Activated T-helper 17 cell treated with anti-CD3 and anti-CD28 coated beads, Interleukin-2, amount 50 U/mL, for 72 hours (primary cell): ENCODE results near the gene OR10J4. TPM values are rescaled to one million over a fixed set of nuclear protein-coding genes. Genes with fewer than 3 reads are reported as not detected.
"Not testable (repeated sequence)": the region's sequence is repeated elsewhere in the genome, so short reads cannot be mapped to it uniquely, and the experiment has no call there.

Source experiments
- ATAC-seq: fragments of 150-1000 bp; cut with Tn5 transposase; replicated peaks from 2 replicates; pipeline ENCODE4 v1.10.0; 2021; ENCODE audit warnings: mild to moderate bottlenecking, moderate library complexity
- H3K27ac Mint-ChIP-seq: one replicate; pipeline ENCODE4 v1.8.0; 2022; ENCODE audit warnings: mixed read lengths
- H3K27me3 Mint-ChIP-seq: one replicate; pipeline ENCODE4 v1.8.0; 2022; ENCODE audit warnings: mixed read lengths
- H3K36me3 Mint-ChIP-seq: one replicate; pipeline ENCODE4 v1.8.0; 2022; ENCODE audit warnings: low read depth, mild to moderate bottlenecking, mixed read lengths
- H3K4me1 Mint-ChIP-seq: one replicate; pipeline ENCODE4 v1.8.0; 2022; ENCODE audit warnings: mixed read lengths
- H3K4me3 Mint-ChIP-seq: one replicate; pipeline ENCODE4 v1.8.0; 2022; ENCODE audit warnings: mild to moderate bottlenecking, mixed read lengths
- H3K9me3 Mint-ChIP-seq: one replicate; pipeline ENCODE4 v1.8.0; 2022; ENCODE audit warnings: mixed read lengths
- total RNA-seq, 2 donors: library from RNA; stranded (reverse); gene quantifications; one replicate each; pipeline ENCODE4 v1.2.3, GENCODE V29; 2022

The OR10J4 gene
- not detected for total RNA-seq

DNA sequence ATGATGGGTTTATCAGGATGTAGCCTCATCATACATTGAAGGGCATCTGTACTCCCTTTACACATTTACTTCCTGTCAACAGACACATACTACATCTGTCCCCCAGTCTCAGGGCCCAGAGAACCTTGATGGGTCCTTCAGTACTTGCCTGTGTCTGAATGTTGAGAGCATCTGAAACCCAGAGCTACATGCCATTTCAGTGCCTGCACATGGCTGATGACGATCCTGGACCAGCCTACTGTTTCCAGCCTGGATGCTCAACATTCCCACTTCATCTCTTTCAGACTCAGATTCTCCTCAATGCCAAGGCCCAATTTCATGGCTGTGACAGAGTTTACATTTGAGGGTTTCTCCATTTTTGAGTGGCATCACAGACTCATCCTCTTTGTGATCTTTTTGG is at the start of gene OR10J4:
Gene OR10J4, plus strand, starts transcription at position 301 of the 400 bp plus-strand sequence.
- ATAC-seq, result no peak
- Mint-ChIP-seq H3K27ac (no peak within 1 kb of the TSS), H3K9me3 (no peaks in the 10 kb centered on the region), H3K4me3 (no peak within 1 kb of the TSS), H3K36me3 (no peaks in the 10 kb centered on the region), H3K4me1 (no peaks in the 10 kb centered on the region), H3K27me3 (peaks cover 14% of the 10 kb centered on the region)

DNA sequence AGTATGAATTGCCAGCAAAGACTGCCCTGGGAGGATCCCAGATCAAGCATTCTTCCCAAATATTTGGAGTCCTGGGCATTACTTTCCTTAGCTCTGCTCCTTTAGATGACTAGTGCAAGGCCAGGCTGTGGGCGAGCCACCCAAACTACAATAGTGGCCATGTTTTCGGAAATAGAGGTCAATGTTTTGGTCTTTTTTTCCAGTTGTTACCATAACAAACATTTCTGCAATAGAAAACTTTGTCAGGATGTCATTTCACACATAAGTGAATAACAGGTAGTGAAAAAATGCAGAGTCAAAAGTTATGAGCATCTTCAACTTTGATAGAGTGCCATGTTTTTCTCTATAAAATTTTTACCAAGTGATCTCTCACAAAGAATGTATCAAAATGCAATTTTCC is 25.2 kb upstream of the OR10J4 start:
- Mint-ChIP-seq H3K9me3 (no peaks in the 10 kb centered on the region), H3K27me3 (peaks cover 11% of the 10 kb centered on the region), H3K36me3 (no peaks in the 10 kb centered on the region), H3K27ac (no peak overlapping the region), H3K4me3 (no peak overlapping the region), H3K4me1 (no peaks in the 10 kb centered on the region)
- no peak for ATAC-seq

DNA sequence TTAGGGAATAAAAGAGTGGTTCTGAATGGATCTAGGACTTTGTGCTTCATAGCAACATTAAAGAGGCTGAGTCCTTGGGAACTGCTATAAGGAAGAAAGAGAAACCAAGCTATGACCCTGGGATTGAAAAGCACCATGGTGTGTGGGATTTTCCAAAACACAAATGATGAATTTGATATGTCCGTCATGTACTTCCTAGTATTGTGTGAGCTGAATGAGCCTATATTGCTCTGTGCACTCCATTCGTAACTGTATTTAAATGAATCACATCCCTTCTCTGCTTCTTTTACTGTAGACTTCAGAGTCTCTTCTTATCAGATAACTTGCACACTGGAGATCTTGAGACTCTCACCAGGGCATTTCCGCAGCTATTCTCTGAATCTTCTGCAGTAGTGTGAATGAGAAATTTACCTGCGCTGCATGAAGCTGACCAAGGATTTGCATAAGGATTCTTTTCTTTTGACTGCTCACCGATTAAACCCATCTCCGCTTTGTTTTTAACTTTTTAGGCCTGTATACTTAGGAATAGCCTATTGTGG is 23.1 kb upstream of the OR10J4 start:
- H3K27ac Mint-ChIP-seq, result no peak overlapping the region
- no peak for ATAC-seq
- peaks cover 4% of the 10 kb centered on the region for H3K27me3 Mint-ChIP-seq
- no peaks in the 10 kb centered on the region for H3K4me1 Mint-ChIP-seq
- no peak overlapping the region for H3K4me3 Mint-ChIP-seq
- H3K36me3 Mint-ChIP-seq, result no peaks in the 10 kb centered on the region
- no peaks in the 10 kb centered on the region for H3K9me3 Mint-ChIP-seq

DNA sequence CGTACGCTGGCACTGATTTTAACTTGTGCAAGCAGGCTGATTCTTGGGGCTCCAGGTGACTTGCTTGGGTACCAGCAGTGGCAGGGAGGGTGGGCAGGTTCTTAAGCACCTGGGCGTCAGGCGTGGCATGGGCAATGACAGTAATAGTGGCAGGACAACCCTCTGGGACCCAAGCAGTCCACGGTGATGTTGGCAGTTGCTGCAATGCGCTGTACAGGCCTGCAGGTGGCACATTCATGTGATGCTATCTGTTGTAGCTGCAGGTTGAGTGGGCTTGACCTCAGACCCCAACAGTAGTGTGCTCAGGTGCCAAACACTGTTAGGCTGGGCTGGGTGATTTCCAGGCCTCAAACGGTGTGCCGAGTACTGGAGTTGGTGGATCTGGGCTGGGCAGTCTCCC is 10.2 kb upstream of the OR10J4 start:
- H3K4me3 Mint-ChIP-seq, result no peak overlapping the region
- no peak overlapping the region for H3K27ac Mint-ChIP-seq
- H3K36me3 Mint-ChIP-seq, result no peaks in the 10 kb centered on the region
- no peaks in the 10 kb centered on the region for H3K4me1 Mint-ChIP-seq
- ATAC-seq, result no peak
- H3K9me3 Mint-ChIP-seq, result peaks cover 24% of the 10 kb centered on the region
- H3K27me3 Mint-ChIP-seq, result peaks cover 9% of the 10 kb centered on the region

DNA sequence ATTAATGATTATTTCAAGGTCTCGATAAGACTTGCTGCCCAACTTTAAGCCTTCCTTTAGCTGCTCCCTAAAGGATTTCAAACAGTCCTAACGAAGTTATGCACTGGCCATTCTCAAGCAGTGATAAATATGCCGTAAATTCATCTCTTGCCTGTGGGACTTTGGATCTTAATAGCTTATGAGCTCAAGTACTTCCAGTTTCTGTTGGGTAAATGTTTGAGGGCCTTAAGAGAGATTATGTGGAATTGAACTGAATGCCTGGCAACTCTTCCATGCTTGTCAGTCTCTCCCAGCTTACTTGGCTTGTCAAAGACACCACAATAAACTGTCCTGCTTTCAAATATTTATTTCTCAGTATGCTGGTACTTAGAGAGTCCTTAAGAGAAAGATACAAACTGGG is 3.5 kb upstream of the OR10J4 start:
- no peak overlapping the region for H3K27ac Mint-ChIP-seq
- no peaks in the 10 kb centered on the region for H3K9me3 Mint-ChIP-seq
- no peak for ATAC-seq
- no peaks in the 10 kb centered on the region for H3K4me1 Mint-ChIP-seq
- H3K27me3 Mint-ChIP-seq, result peaks cover 5% of the 10 kb centered on the region
- H3K4me3 Mint-ChIP-seq, result no peak overlapping the region
- no peaks in the 10 kb centered on the region for H3K36me3 Mint-ChIP-seq

DNA sequence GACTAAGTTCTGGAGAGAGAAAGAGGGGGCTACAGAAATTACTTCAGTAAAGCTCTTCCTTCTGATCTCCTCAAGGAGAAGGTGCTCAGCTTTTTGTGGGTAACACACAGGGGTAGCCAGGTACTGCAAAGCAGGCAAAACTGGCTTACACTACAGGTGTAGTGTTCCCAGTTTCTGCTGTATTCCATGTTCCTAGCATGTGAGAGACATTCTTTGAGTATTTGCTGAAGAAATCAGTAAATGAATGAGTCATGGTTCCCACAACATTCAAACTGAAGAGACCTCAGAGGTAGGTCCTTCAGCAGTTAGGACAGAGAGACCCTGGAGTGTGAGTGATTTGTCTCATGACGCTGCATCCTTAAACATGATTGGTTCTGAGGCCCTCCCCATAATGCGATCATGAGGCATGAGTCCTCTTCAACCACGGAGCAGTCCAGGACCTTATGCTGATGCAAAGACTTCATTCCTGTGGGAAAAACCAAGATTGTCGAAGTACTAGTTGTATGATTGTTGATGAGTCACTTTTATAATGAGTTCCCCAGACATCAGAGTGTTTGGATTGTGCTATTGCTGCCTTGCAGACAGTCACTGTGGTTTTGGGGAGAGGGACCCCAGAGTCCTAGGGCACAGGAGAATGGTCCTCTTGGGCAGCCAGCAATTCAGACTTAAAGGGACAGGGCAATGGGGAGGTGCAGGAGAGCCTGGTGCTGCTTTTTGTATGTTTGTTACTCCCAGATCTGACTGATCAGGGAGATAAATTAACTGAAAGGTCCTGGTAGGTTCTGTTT is 2.7 kb upstream of the OR10J4 start:
- Mint-ChIP-seq H3K27me3 (peaks cover 5% of the 10 kb centered on the region), H3K36me3 (no peaks in the 10 kb centered on the region), H3K27ac (no peak overlapping the region), H3K9me3 (no peaks in the 10 kb centered on the region), H3K4me3 (no peak overlapping the region), H3K4me1 (no peaks in the 10 kb centered on the region)
- no peak for ATAC-seq

DNA sequence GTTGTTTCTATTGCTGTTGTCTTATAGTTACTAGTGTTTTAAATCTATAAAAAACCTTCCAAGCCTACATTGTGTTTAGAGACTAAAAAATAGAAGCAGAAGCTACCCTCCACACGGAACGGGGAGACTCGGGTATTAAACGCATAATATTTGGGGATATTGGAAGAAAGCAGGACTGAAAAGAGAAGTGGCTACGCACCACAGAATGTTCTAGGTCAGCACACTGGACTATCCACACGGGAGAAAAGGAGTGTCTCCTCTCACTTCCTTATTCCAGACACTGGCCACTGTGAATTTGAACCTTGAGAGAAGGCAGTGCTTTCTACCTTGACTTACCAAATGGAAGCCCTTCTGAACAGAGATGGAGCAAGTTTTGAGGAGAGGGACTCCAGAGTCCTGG is 1.0 kb upstream of the OR10J4 start:
- ATAC-seq, result no peak
- H3K4me3 Mint-ChIP-seq, result no peak overlapping the region
- no peak overlapping the region for H3K27ac Mint-ChIP-seq
- H3K9me3 Mint-ChIP-seq, result no peaks in the 10 kb centered on the region
- H3K36me3 Mint-ChIP-seq, result no peaks in the 10 kb centered on the region
- no peaks in the 10 kb centered on the region for H3K4me1 Mint-ChIP-seq
- peaks cover 10% of the 10 kb centered on the region for H3K27me3 Mint-ChIP-seq

DNA sequence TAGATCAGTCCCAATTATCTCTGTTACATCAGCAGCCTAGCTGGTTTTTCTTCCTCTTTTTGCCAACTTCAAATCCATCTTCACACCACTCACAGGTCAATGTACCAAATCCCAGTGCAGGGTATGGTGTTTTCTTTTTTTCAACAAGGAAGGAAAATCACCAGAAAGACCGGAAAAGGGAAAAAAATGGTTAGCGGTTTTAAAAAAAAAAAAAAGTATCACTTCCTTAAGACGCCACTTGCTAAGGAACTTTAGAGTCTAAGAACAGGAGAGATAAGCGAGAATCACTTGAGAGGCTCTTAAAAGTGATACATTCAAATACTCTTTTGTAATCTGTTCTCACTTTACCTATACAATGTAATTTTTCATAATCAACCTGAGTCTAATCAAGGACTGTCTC is 4.5 kb downstream of the OR10J4 start:
- H3K27me3 Mint-ChIP-seq, result peaks cover 28% of the 10 kb centered on the region
- no peak overlapping the region for H3K27ac Mint-ChIP-seq
- no peak for ATAC-seq
- H3K36me3 Mint-ChIP-seq, result no peaks in the 10 kb centered on the region
- no peaks in the 10 kb centered on the region for H3K9me3 Mint-ChIP-seq
- H3K4me1 Mint-ChIP-seq, result no peaks in the 10 kb centered on the region
- no peak overlapping the region for H3K4me3 Mint-ChIP-seq

DNA sequence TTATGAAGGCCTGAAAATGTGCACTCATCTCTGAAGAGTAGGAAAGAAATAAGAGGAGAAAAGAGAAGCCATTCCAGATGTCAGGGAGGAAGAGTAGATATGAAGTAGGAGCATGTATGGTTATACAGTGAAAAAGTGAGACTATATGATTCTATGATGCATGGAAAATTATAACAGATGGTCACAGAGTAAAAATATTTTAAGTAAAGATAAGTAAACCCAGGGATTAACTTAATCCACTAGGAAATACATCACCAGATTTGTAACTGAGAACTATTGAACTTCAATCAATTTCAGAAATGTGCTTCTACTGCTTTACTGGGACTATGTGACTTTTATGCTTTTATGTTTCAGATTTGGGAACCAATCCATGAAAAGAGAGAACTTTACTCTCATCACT is 7.4 kb downstream of the OR10J4 start, which contains the start of gene OR10J1:
Gene OR10J1, plus strand, starts transcription at position 301 of the 400 bp plus-strand sequence. Its CDS starts 70 bp downstream, at position 371.
- ATAC-seq, result no peak
- Mint-ChIP-seq H3K27me3 (peaks cover 25% of the 10 kb centered on the region), H3K4me1 (no peaks in the 10 kb centered on the region), H3K36me3 (no peaks in the 10 kb centered on the region), H3K27ac (no peak within 1 kb of the TSS), H3K9me3 (no peaks in the 10 kb centered on the region), H3K4me3 (no peak within 1 kb of the TSS)

DNA sequence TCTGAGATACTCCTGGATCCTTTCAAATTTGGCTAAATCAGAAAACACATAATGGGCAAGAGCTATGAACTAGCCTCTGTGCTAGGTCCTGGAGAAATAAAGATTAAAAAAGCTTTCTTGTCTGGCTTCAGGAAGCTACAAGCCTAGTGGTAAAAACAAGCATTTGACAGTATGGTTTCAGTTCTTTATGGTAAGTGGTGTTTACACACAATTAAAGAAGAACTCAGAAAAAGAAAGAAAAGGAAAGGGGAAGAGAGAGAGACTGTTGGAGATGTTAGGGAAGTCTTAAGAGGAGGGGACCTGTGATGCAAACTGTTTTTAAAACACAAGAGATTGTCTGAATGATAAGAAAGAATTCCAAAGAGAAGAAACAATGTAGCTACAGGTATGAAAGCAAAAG is 9.4 kb downstream of the OR10J4 start:
- H3K27me3 Mint-ChIP-seq, result peaks cover 16% of the 10 kb centered on the region
- ATAC-seq, result no peak
- no peak overlapping the region for H3K4me3 Mint-ChIP-seq
- H3K4me1 Mint-ChIP-seq, result no peaks in the 10 kb centered on the region
- no peaks in the 10 kb centered on the region for H3K36me3 Mint-ChIP-seq
- H3K27ac Mint-ChIP-seq, result no peak overlapping the region
- H3K9me3 Mint-ChIP-seq, result no peaks in the 10 kb centered on the region

DNA sequence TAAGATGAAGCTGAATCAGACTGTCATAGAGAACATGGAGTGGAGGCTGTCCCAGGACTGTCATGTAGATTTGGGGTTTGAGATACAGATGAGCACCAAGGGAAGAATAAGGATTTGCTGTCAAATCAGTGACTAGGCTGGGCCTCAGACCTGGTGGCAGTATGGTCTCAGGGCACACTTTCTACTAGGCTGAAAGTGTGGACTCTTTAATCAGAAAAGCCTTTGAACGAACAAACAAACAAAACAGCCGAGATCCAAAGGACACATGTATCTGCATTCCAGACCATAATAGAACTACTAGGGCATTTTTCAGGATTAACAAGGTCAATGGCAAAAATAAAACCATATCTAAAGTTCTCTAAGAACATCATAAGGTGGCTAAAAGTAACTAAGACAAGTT is 10.4 kb downstream of the OR10J4 start:
- ATAC-seq, result no peak
- Mint-ChIP-seq H3K4me1 (no peaks in the 10 kb centered on the region), H3K27ac (no peak overlapping the region), H3K9me3 (no peaks in the 10 kb centered on the region), H3K4me3 (no peak overlapping the region), H3K36me3 (no peaks in the 10 kb centered on the region), H3K27me3 (peaks cover 16% of the 10 kb centered on the region)

DNA sequence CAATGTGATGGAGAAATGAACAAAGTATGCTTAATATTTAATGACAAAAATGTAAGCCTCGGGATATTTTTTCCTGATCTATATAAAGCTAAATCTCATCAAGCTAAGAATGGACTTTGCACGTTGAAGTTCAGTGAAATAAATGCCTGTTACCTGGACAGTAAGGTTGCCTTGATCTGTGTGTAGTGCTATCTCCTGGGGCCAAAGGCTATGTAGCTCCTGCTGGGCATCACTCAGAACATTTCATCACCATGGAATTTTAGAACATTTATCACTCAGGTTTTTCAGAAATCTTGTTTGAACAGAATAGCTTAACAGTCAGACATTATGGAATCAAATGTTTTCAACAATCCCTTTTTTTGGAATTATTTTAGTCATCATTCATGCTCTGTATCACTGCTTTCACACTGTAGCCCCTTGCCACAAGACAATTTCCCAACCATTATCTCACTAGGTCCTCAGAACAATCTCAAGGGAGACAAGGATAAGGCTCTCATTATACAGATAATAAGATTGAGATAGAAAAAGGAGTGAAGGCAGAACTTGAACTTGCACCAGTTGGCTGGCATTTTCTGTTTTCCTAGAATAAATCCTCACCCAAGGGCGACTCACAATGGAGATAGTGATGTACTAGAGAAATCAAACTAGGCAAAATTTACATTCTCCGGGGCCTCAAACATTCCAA is 11.2 kb downstream of the OR10J4 start:
- H3K27me3 Mint-ChIP-seq, result peaks cover 20% of the 10 kb centered on the region
- H3K36me3 Mint-ChIP-seq, result no peaks in the 10 kb centered on the region
- no peaks in the 10 kb centered on the region for H3K4me1 Mint-ChIP-seq
- ATAC-seq, result no peak
- H3K27ac Mint-ChIP-seq, result no peak overlapping the region
- no peak overlapping the region for H3K4me3 Mint-ChIP-seq
- peaks cover 3% of the 10 kb centered on the region for H3K9me3 Mint-ChIP-seq

DNA sequence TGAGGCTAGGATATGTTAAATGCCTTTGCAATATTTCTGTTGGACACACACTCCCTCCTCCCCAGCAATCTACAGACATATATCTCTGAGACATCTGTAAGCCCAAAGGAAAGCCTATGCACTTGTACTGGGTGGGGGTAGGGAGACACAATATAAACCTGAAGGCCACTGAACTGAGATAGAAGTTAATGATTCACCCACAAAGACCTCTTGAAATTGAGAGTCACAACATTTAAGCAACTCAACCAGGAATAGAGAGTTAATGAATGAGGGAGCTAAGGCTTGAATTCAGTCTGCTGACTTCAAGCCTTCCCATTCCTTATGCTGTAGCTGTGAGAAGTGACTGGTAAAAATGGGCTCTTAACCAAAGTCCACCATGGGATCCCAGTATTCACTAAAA is 12.5 kb downstream of the OR10J4 start:
- Mint-ChIP-seq H3K4me1 (no peaks in the 10 kb centered on the region), H3K36me3 (no peaks in the 10 kb centered on the region), H3K27me3 (peaks cover 20% of the 10 kb centered on the region), H3K4me3 (no peak overlapping the region), H3K27ac (no peak overlapping the region), H3K9me3 (peaks cover 3% of the 10 kb centered on the region)
- ATAC-seq, result no peak

DNA sequence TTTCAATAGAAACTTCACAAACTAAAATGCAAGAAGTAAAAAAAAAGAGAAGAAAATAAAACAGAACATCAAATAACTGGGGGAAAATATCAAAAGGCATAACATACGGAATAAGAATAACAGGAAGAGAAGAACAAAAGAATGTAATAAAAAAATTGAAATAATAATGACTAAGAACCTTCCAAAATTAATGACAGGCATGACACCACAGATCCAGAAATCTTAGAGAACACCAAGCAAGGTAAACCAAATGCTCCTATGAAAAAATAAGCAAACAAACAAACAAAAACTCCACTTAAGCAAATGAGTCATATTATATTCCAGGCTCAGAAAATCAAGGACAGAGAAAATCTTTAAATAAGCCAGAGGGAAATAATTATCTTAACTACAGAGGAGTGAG is 16.2 kb downstream of the OR10J4 start:
- H3K36me3 Mint-ChIP-seq, result no peaks in the 10 kb centered on the region
- ATAC-seq, result no peak
- H3K4me3 Mint-ChIP-seq, result no peak overlapping the region
- H3K27me3 Mint-ChIP-seq, result peaks cover 6% of the 10 kb centered on the region
- peaks cover 12% of the 10 kb centered on the region for H3K9me3 Mint-ChIP-seq
- no peak overlapping the region for H3K27ac Mint-ChIP-seq
- H3K4me1 Mint-ChIP-seq, result no peaks in the 10 kb centered on the region

DNA sequence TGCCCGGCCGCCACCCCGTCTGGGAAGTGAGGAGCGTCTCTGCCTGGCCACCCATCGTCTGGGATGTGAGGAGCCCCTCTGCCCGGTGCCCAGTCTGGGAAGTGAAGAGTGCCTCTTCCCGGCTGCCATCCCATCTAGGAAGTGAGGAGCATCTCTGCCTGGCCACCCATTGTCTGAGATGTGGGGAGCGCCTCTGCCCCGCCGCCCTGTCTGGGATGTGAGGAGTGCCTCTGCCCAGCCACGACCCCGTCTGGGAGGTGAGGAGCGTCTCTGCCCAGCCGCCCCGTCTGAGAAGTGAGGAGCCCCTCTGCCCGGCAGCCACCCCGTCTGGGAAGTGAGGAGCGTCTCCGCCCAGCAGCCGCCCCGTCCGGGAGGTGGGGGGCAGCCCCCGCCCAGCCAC is 17.6 kb downstream of the OR10J4 start:
- peaks cover 18% of the 10 kb centered on the region for H3K9me3 Mint-ChIP-seq
- H3K4me3 Mint-ChIP-seq, H3K4me1 Mint-ChIP-seq, H3K27ac Mint-ChIP-seq, H3K36me3 Mint-ChIP-seq, ATAC-seq: not testable (repeated sequence)
- peaks cover 11% of the 10 kb centered on the region for H3K27me3 Mint-ChIP-seq
